ENCODE measurements around the gene C2orf80.

DNA sequence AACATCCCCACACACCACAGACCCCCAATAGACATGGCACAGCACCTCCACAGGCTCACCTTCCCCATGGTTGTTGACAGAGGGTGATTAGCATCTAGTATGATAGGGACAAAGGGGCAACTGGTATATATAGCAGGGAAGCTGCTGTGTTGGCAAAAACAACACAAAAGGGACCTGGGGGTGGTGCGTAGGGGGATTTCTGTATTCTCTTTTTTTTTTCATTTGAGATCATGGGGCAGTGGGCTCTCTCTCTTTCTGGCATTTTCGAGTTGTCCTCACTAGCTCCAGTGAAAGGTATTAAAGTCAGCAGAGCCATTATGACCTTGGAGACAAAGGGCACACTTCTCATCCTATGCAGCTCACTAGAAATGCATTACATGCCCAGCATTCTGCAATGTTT is 26.3 kb downstream of the C2orf80 start, which contains the start of gene CRYGA:
- TF ChIP-seq, protein P1, sequence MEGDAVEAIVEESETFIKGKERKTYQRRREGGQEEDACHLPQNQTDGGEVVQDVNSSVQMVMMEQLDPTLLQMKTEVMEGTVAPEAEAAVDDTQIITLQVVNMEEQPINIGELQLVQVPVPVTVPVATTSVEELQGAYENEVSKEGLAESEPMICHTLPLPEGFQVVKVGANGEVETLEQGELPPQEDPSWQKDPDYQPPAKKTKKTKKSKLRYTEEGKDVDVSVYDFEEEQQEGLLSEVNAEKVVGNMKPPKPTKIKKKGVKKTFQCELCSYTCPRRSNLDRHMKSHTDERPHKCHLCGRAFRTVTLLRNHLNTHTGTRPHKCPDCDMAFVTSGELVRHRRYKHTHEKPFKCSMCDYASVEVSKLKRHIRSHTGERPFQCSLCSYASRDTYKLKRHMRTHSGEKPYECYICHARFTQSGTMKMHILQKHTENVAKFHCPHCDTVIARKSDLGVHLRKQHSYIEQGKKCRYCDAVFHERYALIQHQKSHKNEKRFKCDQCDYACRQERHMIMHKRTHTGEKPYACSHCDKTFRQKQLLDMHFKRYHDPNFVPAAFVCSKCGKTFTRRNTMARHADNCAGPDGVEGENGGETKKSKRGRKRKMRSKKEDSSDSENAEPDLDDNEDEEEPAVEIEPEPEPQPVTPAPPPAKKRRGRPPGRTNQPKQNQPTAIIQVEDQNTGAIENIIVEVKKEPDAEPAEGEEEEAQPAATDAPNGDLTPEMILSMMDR (conservative IDR thresholded peaks at IDR 0.05 in 1 of 2, IDR thresholded peaks at IDR 0.05 in 1 of 2; ENCODE audit: low read depth in 1 of 2, low read length in 2 of 2), result no peak
- no peak for TF ChIP-seq EZH2 (IDR thresholded peaks at IDR 0.05; ENCODE audit: low read length, missing control alignments)
